ENCODE measurements around the gene MRC2.

Gene MRC2

GRCh38 chr17:62641951-62642350 lies 14.5 kb downstream of the MRC2 start:
- H3K27me3 ChIP-seq (ENCODE audit: insufficient read depth, low read length, poor library complexity) = no peaks in the 10 kb centered on the region
- no peak overlapping the region for H3K4me2 ChIP-seq (ENCODE audit: insufficient read depth, low read length)
- DNase-seq (no peak), ATAC-seq (ENCODE audit: insufficient read depth, low read depth) (no peak)
- no peak overlapping the region for H3K4me3 ChIP-seq (ENCODE audit: low read depth in 1 of 2, low read length in 2 of 2)
- H2AFZ ChIP-seq (ENCODE audit: low read depth, low read length) = no peak overlapping the region
- no peaks in the 10 kb centered on the region for H4K20me1 ChIP-seq (ENCODE audit: insufficient read depth, low read length)
- H3K36me3 ChIP-seq (ENCODE audit: insufficient read depth, low read length) = no peaks in the 10 kb centered on the region
- no peaks in the 10 kb centered on the region for H3K9me3 ChIP-seq (ENCODE audit: insufficient read depth, low read length, severe bottlenecking)
- no peaks in the 10 kb centered on the region for H3K4me1 ChIP-seq (ENCODE audit: insufficient read depth, low read length)
- no peaks in the 10 kb centered on the region for H3K79me2 ChIP-seq (ENCODE audit: insufficient read depth, low read length)
- no peak overlapping the region for H3K9ac ChIP-seq (ENCODE audit: low read depth, low read length)
- no peak for TF ChIP-seq CTCF (IDR thresholded peaks at IDR 0.05; ENCODE audit: borderline replicate concordance, extremely low read depth, low read length, poor library complexity, severe bottlenecking)
- TF ChIP-seq EZH2 (IDR thresholded peaks at IDR 0.05; ENCODE audit: borderline replicate concordance, low read depth, low read length, severe bottlenecking) = no peak
- no peak overlapping the region for H3K27ac ChIP-seq (ENCODE audit: low read length)

- no peak overlapping the region for H3K4me3 ChIP-seq (ENCODE audit: low read depth in 1 of 2, low read length in 2 of 2)
- no peaks in the 10 kb centered on the region for H3K79me2 ChIP-seq (ENCODE audit: insufficient read depth, low read length)
- H4K20me1 ChIP-seq (ENCODE audit: insufficient read depth, low read length) = no peaks in the 10 kb centered on the region
- H3K27ac ChIP-seq (ENCODE audit: low read length) = no peak overlapping the region
- H3K9me3 ChIP-seq (ENCODE audit: insufficient read depth, low read length, severe bottlenecking) = no peaks in the 10 kb centered on the region
- H3K36me3 ChIP-seq (ENCODE audit: insufficient read depth, low read length) = no peaks in the 10 kb centered on the region
- no peak for TF ChIP-seq EZH2 (IDR thresholded peaks at IDR 0.05; ENCODE audit: borderline replicate concordance, low read depth, low read length, severe bottlenecking)
- no peak for TF ChIP-seq CTCF (IDR thresholded peaks at IDR 0.05; ENCODE audit: borderline replicate concordance, extremely low read depth, low read length, poor library complexity, severe bottlenecking)
- H3K4me1 ChIP-seq (ENCODE audit: insufficient read depth, low read length) = no peaks in the 10 kb centered on the region
- H3K9ac ChIP-seq (ENCODE audit: low read depth, low read length) = no peak overlapping the region
- H3K27me3 ChIP-seq (ENCODE audit: insufficient read depth, low read length, poor library complexity) = no peaks in the 10 kb centered on the region
- H3K4me2 ChIP-seq (ENCODE audit: insufficient read depth, low read length) = no peak overlapping the region
- H2AFZ ChIP-seq (ENCODE audit: low read depth, low read length) = no peak overlapping the region
- DNase-seq (no peak), ATAC-seq (ENCODE audit: insufficient read depth, low read depth) (no peak)
Measured at GRCh38 chr17:62643496-62643895, 16.0 kb downstream of the MRC2 start.

- TF ChIP-seq CTCF (IDR thresholded peaks at IDR 0.05; ENCODE audit: borderline replicate concordance, extremely low read depth, low read length, poor library complexity, severe bottlenecking) (no peak), EZH2 (IDR thresholded peaks at IDR 0.05; ENCODE audit: borderline replicate concordance, low read depth, low read length, severe bottlenecking) (no peak)
- no peak overlapping the region for H3K27ac ChIP-seq (ENCODE audit: low read length)
- H2AFZ ChIP-seq (ENCODE audit: low read depth, low read length) = no peak overlapping the region
- H3K4me1 ChIP-seq (ENCODE audit: insufficient read depth, low read length) = no peaks in the 10 kb centered on the region
- no peaks in the 10 kb centered on the region for H3K9me3 ChIP-seq (ENCODE audit: insufficient read depth, low read length, severe bottlenecking)
- H3K9ac ChIP-seq (ENCODE audit: low read depth, low read length) = no peak overlapping the region
- no peaks in the 10 kb centered on the region for H4K20me1 ChIP-seq (ENCODE audit: insufficient read depth, low read length)
- H3K79me2 ChIP-seq (ENCODE audit: insufficient read depth, low read length) = no peaks in the 10 kb centered on the region
- H3K36me3 ChIP-seq (ENCODE audit: insufficient read depth, low read length) = no peaks in the 10 kb centered on the region
- DNase-seq (no peak), ATAC-seq (ENCODE audit: insufficient read depth, low read depth) (no peak)
- no peak overlapping the region for H3K4me2 ChIP-seq (ENCODE audit: insufficient read depth, low read length)
- no peaks in the 10 kb centered on the region for H3K27me3 ChIP-seq (ENCODE audit: insufficient read depth, low read length, poor library complexity)
- H3K4me3 ChIP-seq (ENCODE audit: low read depth in 1 of 2, low read length in 2 of 2) = no peak overlapping the region
Measured at GRCh38 chr17:62644487-62645173, 17.2 kb downstream of the MRC2 start.
